Activated CD8-positive, alpha-beta memory T cell treated with anti-CD3 and anti-CD28 coated beads, Interleukin-2, amount 50 U/mL, for 24 hours (primary cell): Measurements from ENCODE around the gene ROR1.
"Not testable (repeated sequence)": the region's sequence is repeated elsewhere in the genome, so short reads cannot be mapped to it uniquely, and the experiment has no call there.

Experiments used
- DNase-seq: peaks from one replicate; pipeline ENCODE4 v3.0.0-alpha.2; 2020; ENCODE audit errors: extremely low read depth

Gene ROR1

GRCh38 chr1:63758791-63759190 lies 15.0 kb upstream of the ROR1 start:
- no peak for DNase-seq

GRCh38 chr1:63759778-63760177 lies 14.0 kb upstream of the ROR1 start:
- no peak for DNase-seq

- no peak for DNase-seq
Measured at GRCh38 chr1:63770381-63770780, 3.4 kb upstream of the ROR1 start.

GRCh38 chr1:63772201-63772600 lies 1.6 kb upstream of the ROR1 start:
- no peak for DNase-seq

GRCh38 chr1:63772876-63773275 lies 941 bp upstream of the ROR1 start:
- no peak for DNase-seq

- no peak for DNase-seq
Measured at GRCh38 chr1:63773496-63773814, 362 bp upstream of the ROR1 start.

GRCh38 chr1:63774617-63775417 lies 1.0 kb downstream of the ROR1 start:
- DNase-seq: no peak

- no peak for DNase-seq
Measured at GRCh38 chr1:63775418-63776127, 1.8 kb downstream of the ROR1 start.

- DNase-seq: no peak
Measured at GRCh38 chr1:63777286-63777685, 3.5 kb downstream of the ROR1 start.

GRCh38 chr1:63777965-63778880 lies 4.4 kb downstream of the ROR1 start:
- DNase-seq: no peak

- no peak for DNase-seq
Measured at GRCh38 chr1:63779338-63780211, 5.8 kb downstream of the ROR1 start.

- DNase-seq: no peak
Measured at GRCh38 chr1:63780565-63780964, 6.7 kb downstream of the ROR1 start.

- no peak for DNase-seq
Measured at GRCh38 chr1:63782982-63783381, 9.2 kb downstream of the ROR1 start.

- no peak for DNase-seq
Measured at GRCh38 chr1:63784083-63784482, 10.3 kb downstream of the ROR1 start.

- no peak for DNase-seq
Measured at GRCh38 chr1:63784489-63785390, 10.9 kb downstream of the ROR1 start.

GRCh38 chr1:63787270-63787669 lies 13.5 kb downstream of the ROR1 start:
- not testable (repeated sequence) for DNase-seq

GRCh38 chr1:63787875-63788274 lies 14.1 kb downstream of the ROR1 start:
- no peak for DNase-seq

GRCh38 chr1:63789856-63790605 lies 16.2 kb downstream of the ROR1 start:
- DNase-seq: no peak

GRCh38 chr1:63790989-63791388 lies 17.2 kb downstream of the ROR1 start:
- no peak for DNase-seq

GRCh38 chr1:63792152-63792551 lies 18.3 kb downstream of the ROR1 start:
- no peak for DNase-seq
